Measurements from ENCODE around the gene IRX2. TPM values are rescaled to one million over a fixed set of nuclear protein-coding genes. Genes with fewer than 3 reads are reported as not detected.

IRX2 gene
- total and polyA plus RNA-seq, 2 of the 8 experiments (the other 6 are each of a cell fraction or from before 2014, with no cell fraction given): 23.4 to 40.4 TPM

DNA sequence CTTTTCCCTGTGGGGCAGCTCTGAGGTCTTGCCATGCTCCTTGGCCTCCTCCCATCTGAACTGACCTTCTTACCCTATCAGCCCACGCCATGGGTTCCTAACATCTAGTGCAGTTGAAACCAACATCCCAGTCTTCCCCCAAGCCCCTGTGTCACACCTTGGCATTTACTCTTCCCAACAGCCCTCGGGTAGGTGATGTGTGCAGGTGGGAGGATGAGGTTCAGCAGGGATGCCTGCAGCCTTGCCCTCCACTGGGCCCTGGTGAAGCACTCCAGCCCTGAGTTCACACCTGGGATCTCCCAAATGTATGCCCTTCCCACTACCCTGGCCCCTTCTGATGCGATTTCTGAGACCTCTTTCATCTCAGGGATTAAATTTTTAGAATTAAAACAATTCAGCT is 15.5 kb downstream of the IRX2 start:
- no peak overlapping the region for H3K23ac ChIP-seq (ENCODE audit: insufficient read length)
- H3K4me2 ChIP-seq (ENCODE audit: insufficient read depth in 1 of 2, low read depth in 2 of 2, low read length in 2 of 2): no peak overlapping the region
- no peak overlapping the region for H3K18ac ChIP-seq (ENCODE audit: extremely low read depth, low read length)
- no peak overlapping the region for H3K56ac ChIP-seq (replicated peaks; ENCODE audit: insufficient read length, low read depth, low read length)
- peaks cover 0 to 21% (median 10%) of the 10 kb centered on the region in 4 experiments; a peak in 5 of 7 replicates for H3K4me1 ChIP-seq (replicated peaks in 1 of 4; ENCODE audit: control insufficient read depth in 3 of 4, insufficient read depth in 4 of 4, low read length in 3 of 4)
- no peak overlapping the region for H4K5ac ChIP-seq (ENCODE audit: insufficient read length, low read depth, low read length)
- H3K79me1 ChIP-seq (ENCODE audit: low read depth, low read length): no peaks in the 10 kb centered on the region
- ChIA-PET POLR2A (ENCODE audit: partially characterized antibody) (no interaction called here), CTCF (ENCODE audit: partially characterized antibody) (no interaction called here)
- peaks cover 6% of the 10 kb centered on the region; the same call in 1 of the 2 replicates for H3K23me2 ChIP-seq (ENCODE audit: low read depth, low read length)
- no peak overlapping the region for H2BK15ac ChIP-seq (ENCODE audit: low read length)
- H2AFZ ChIP-seq (ENCODE audit: low read length): no peak overlapping the region
- H2BK5ac ChIP-seq (ENCODE audit: low read depth, low read length): no peak overlapping the region
- H4K8ac ChIP-seq (ENCODE audit: extremely low read depth, insufficient read depth, low read length): no peak overlapping the region
- FAIRE-seq: no peak
- no peak overlapping the region for H4K91ac ChIP-seq (replicated peaks; ENCODE audit: insufficient read length, low read length)
- H3K27ac ChIP-seq (ENCODE audit: low read depth, low read length): no peak overlapping the region
- H3K9me3 ChIP-seq (ENCODE audit: insufficient read depth in 2 of 2, low read depth in 1 of 2, low read length in 1 of 2): no peaks in the 10 kb centered on the region
- WGBS, 2 experiments (ENCODE audit: extremely low coverage in 1 of 2, insufficient coverage in 1 of 2, insufficient read length in 1 of 2, insufficient replicate concordance in 2 of 2, low coverage in 1 of 2, low lambda C conversion rate in 2 of 2, missing lambda C conversion rate in 1 of 2): 87% methylated on average over 3 of the region's 3 CpGs; no CpG with 5 or more reads in 1 of the 2 experiments
- H2BK12ac ChIP-seq (ENCODE audit: low read depth, low read length): no peak overlapping the region
- no peak overlapping the region for H3K4ac ChIP-seq (replicated peaks; ENCODE audit: insufficient read length, low read depth, low read length)
- no peak overlapping the region for H2AK5ac ChIP-seq (ENCODE audit: low read depth, low read length)
- H3K4me3 ChIP-seq (ENCODE audit: extremely low read depth in 1 of 4, insufficient read depth in 2 of 4, low read depth in 3 of 4, low read length in 4 of 4): no peak overlapping the region
- no peak overlapping the region for H3K14ac ChIP-seq (ENCODE audit: insufficient read length)
- no peak for DNase-seq (ENCODE audit: low read depth in 1 of 2, low spot score in 2 of 2)
- H3K79me2 ChIP-seq (ENCODE audit: control insufficient read depth in 1 of 2, insufficient read depth in 2 of 2, low read length in 2 of 2): no peaks in the 10 kb centered on the region
- peaks cover 27 to 47% (median 41%) of the 10 kb centered on the region in 4 experiments for H3K27me3 ChIP-seq (replicated peaks in 1 of 4; ENCODE audit: control insufficient read depth in 3 of 4, extremely low read depth in 1 of 4, insufficient read depth in 3 of 4, low read length in 3 of 4)
- H3K36me3 ChIP-seq (ENCODE audit: control insufficient read depth in 2 of 4, insufficient read depth in 4 of 4, low read length in 3 of 4): no peaks in the 10 kb centered on the region; a peak in 1 of 8 replicates
- peaks cover 2 to 5% of the 10 kb centered on the region in 2 experiments for H4K20me1 ChIP-seq (replicated peaks in 1 of 2; ENCODE audit: control insufficient read depth in 1 of 2, insufficient read depth in 2 of 2, low read length in 2 of 2)
- no peak overlapping the region for H2BK120ac ChIP-seq (replicated peaks; ENCODE audit: low read depth, low read length)
- no peak overlapping the region for H3K9ac ChIP-seq (replicated peaks in 1 of 4; ENCODE audit: extremely low read depth in 1 of 4, low read depth in 3 of 4, low read length in 3 of 4)
- no peak overlapping the region for H2BK20ac ChIP-seq (ENCODE audit: low read length)
- TF ChIP-seq YY1 (IDR thresholded peaks at IDR 0.05; ENCODE audit: low read depth, low read length): no peak
- no peak for TF ChIP-seq CTBP2 (IDR thresholded peaks at IDR 0.05; ENCODE audit: borderline replicate concordance, insufficient read depth, insufficient read length, low read length)
- no peak for TF ChIP-seq POLR2AphosphoS5 (IDR thresholded peaks at IDR 0.05; ENCODE audit: low read depth, low read length)
- TF ChIP-seq RAD21 (IDR thresholded peaks at IDR 0.05 in 1 of 2, conservative IDR thresholded peaks at IDR 0.05 in 1 of 2; ENCODE audit: low read depth in 2 of 2, low read length in 2 of 2): no peak
- TF ChIP-seq EGR1 (IDR thresholded peaks at IDR 0.05; ENCODE audit: borderline replicate concordance, low read depth, low read length): no peak
- TF ChIP-seq POU5F1 (IDR thresholded peaks at IDR 0.05; ENCODE audit: low read depth, low read length): no peak
- no peak for TF ChIP-seq SIRT6 (IDR thresholded peaks at IDR 0.05; ENCODE audit: low read length)
- no peak for TF ChIP-seq SUZ12 (IDR thresholded peaks at IDR 0.05; ENCODE audit: low read length)
- TF ChIP-seq, protein P1, sequence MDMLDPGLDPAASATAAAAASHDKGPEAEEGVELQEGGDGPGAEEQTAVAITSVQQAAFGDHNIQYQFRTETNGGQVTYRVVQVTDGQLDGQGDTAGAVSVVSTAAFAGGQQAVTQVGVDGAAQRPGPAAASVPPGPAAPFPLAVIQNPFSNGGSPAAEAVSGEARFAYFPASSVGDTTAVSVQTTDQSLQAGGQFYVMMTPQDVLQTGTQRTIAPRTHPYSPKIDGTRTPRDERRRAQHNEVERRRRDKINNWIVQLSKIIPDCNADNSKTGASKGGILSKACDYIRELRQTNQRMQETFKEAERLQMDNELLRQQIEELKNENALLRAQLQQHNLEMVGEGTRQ (IDR thresholded peaks at IDR 0.05; ENCODE audit: low read length): no peak
- no peak for TF ChIP-seq JUND (IDR thresholded peaks at IDR 0.05; ENCODE audit: low read length)
- TF ChIP-seq CEBPB (IDR thresholded peaks at IDR 0.05; ENCODE audit: low read depth, low read length): no peak
- TF ChIP-seq SIN3A (conservative IDR thresholded peaks at IDR 0.05 in 1 of 2, IDR thresholded peaks at IDR 0.05 in 1 of 2; ENCODE audit: low read depth in 1 of 2, low read length in 2 of 2): no peak
- TF ChIP-seq TCF12 (IDR thresholded peaks at IDR 0.05; ENCODE audit: low read depth, low read length): no peak
- TF ChIP-seq CBX8 (IDR thresholded peaks at IDR 0.05; ENCODE audit: borderline replicate concordance, low read depth, low read length): no peak
